ENCODE measurements around the gene SEMA3B. TPM values are rescaled to one million over a fixed set of nuclear protein-coding genes. Genes with fewer than 3 reads are reported as not detected.

Gene SEMA3B
- total RNA-seq, 1 experiment from 2014 or later: 6.4 TPM

GRCh38 chr3:50231581-50231980, 37.4 kb upstream of the SEMA3B start:
- WGBS (ENCODE audit: extremely low coverage, insufficient read length, low lambda C conversion rate): no CpG with 5 or more reads among the region's 5 CpGs
- no peak for DNase-seq

More at GRCh38 chr3:50231581-50231980, 37.4 kb upstream of the SEMA3B start:
- Histone ChIP-seq H3K9ac (ENCODE audit: extremely low read depth, insufficient read length, low read length) (no peak overlapping the region), H3K18ac (ENCODE audit: insufficient read length, low read depth, low read length) (no peak overlapping the region), H4K91ac (ENCODE audit: insufficient read length, low read depth, low read length) (no peak overlapping the region), H3K23me2 (ENCODE audit: insufficient read length, low read depth, low read length, poor library complexity, severe bottlenecking) (peaks cover 13% of the 10 kb centered on the region), H2AFZ (ENCODE audit: low read length) (no peak overlapping the region), H3K4me2 (ENCODE audit: insufficient read depth, insufficient read length, low read length) (no peak overlapping the region), H3K27me3 (ENCODE audit: insufficient read depth, low read length) (no peaks in the 10 kb centered on the region), H3K9me3 (ENCODE audit: control insufficient read depth, low read depth, low read length) (no peaks in the 10 kb centered on the region), H3K79me2 (ENCODE audit: insufficient read depth, low read length) (peaks cover 3% of the 10 kb centered on the region; the same call in 1 of the 2 replicates), H3K4ac (ENCODE audit: low read depth, low read length) (no peak overlapping the region), H4K5ac (ENCODE audit: insufficient read length, low read depth, low read length) (no peak overlapping the region), H4K8ac (replicated peaks; ENCODE audit: insufficient read length, low read depth, low read length) (no peak overlapping the region), H2BK5ac (ENCODE audit: insufficient read length, low read length) (no peak overlapping the region), H3K27ac (ENCODE audit: insufficient read length, low read depth, low read length) (no peak overlapping the region), H3K56ac (ENCODE audit: insufficient read length, low read depth, low read length) (no peak overlapping the region), H2BK15ac (ENCODE audit: low read depth, low read length) (no peak overlapping the region), H3K79me1 (ENCODE audit: insufficient read depth, low read depth, low read length, poor library complexity, severe bottlenecking) (no peaks in the 10 kb centered on the region), H2BK120ac (ENCODE audit: low read depth, low read length, poor library complexity, severe bottlenecking) (no peak overlapping the region), H3K23ac (ENCODE audit: insufficient read length, low read depth, low read length) (no peak overlapping the region), H3K14ac (ENCODE audit: insufficient read depth, low read length) (no peak overlapping the region), H3T11ph (ENCODE audit: low read length) (no peak overlapping the region), H4K20me1 (ENCODE audit: control insufficient read depth, insufficient read depth, insufficient read length) (no peaks in the 10 kb centered on the region), H3K4me1 (ENCODE audit: insufficient read depth, low read length) (no peaks in the 10 kb centered on the region), H2BK12ac (ENCODE audit: insufficient read length, low read depth, low read length) (no peak overlapping the region), H2BK20ac (ENCODE audit: low read depth, low read length, poor library complexity, severe bottlenecking) (no peak overlapping the region), H2AK5ac (ENCODE audit: insufficient read length, low read length) (no peak overlapping the region)
- no peak for TF ChIP-seq CTCF (conservative IDR thresholded peaks at IDR 0.05)
- H3K27me3 Mint-ChIP-seq (ENCODE audit: low read depth): peaks cover 14% of the 10 kb centered on the region
- peaks cover 34 to 43% of the 10 kb centered on the region in 2 experiments for H3K4me1 Mint-ChIP-seq
- peaks cover 0 to 2% of the 10 kb centered on the region in 2 experiments; a peak in 3 of 5 replicates for H3K9me3 Mint-ChIP-seq
- H3K36me3 Mint-ChIP-seq (ENCODE audit: insufficient read depth in 1 of 3, low read depth in 3 of 3): peaks cover 0 to 2% (median 0%) of the 10 kb centered on the region in 3 experiments; a peak in 1 of 7 replicates
- no peak overlapping the region for H3K4me3 Mint-ChIP-seq
- no peak overlapping the region for H3K27ac Mint-ChIP-seq
